HG03342 (cell line): ENCODE data around the gene TRIM72.
"Not testable (repeated sequence)": the region's sequence is repeated elsewhere in the genome, so short reads cannot be mapped to it uniquely, and the experiment has no call there.

ENCODE experiments used
- ATAC-seq: cut with Tn5 transposase; IDR thresholded peaks from one replicate; pipeline ENCODE4 v1.9.1; 2021; ENCODE audit warnings: mild to moderate bottlenecking, moderate library complexity; ENCODE audit not compliant: unreplicated experiment

The TRIM72 gene

DNA sequence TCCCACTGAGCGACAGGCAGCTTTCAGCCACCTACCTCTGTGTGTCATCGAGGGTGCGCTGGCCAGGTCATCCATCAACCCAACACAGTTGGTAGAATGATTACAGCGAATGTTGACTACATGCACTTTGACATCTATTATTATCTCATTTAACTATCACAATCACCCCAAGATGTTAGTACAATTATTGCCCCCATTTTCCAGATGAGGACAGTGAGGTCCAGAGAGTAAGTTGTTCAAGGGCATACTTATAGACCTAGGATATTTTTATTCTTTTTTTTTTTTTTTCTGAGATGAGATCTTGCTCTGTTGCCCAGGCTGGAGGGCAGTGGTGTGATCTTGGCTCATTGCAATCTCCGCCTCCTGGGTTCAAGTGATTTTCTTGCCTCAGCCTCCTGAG lies 37.5 kb downstream of the TRIM72 start:
- ATAC-seq, result no peak

DNA sequence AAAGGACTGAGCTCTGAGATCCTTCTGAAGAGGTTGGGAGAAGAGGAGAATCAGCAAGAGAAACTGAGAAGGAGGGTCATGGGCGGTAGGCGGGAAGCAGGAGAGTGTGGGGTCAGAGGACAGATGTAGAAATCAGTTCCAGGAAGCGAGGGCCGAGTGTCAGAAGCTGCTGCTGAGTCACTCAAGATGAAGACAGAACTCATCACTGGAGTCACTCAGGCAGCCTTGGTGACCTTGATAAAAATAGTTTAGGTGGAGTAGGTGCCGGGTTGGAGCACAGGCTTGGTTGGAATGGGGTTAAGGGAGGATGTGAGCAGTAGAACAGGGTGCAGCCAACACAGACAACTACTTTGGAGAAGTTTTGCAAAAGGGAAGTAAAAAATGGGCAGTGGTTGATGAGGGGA lies 39.7 kb downstream of the TRIM72 start:
- ATAC-seq, result no peak

DNA sequence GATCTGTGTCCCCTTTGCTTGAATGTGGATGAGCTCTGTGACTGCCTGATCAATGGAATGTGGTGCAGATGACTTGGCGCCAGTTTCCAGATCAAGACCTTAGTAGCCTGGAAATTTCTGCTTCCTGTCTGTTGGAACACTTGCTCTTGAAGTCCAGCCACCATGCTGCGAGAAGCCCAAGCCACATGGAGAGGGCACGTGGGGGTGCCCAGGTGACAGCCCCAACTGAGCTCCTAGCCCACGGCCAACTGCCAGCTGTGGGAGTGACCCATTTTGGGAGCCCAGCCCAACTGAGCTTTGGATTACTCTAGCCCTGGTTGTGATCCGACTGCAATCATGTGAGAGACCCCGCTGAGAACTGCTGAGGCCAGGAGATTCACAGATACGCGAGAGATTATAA lies 42.5 kb downstream of the TRIM72 start:
- ATAC-seq, result no peak

DNA sequence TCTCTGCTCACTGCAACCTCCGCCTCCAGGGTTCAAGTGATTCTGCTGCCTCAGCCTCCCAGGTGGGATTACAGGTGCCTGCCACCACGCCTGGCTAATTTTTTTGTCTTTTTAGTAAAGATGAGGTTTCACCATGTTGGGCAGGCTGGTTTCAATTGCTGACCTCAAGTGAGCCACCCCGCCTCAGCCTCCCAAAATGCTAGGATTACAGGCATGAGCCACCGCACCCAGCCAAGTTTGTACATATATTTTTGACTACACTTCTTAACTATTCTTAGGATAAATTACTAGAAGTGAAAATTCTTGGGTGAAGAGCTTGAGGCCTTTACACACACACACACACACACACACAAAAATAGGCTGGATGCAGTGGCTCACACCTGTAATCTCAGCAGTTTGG lies 44.4 kb downstream of the TRIM72 start:
- ATAC-seq, result no peak

DNA sequence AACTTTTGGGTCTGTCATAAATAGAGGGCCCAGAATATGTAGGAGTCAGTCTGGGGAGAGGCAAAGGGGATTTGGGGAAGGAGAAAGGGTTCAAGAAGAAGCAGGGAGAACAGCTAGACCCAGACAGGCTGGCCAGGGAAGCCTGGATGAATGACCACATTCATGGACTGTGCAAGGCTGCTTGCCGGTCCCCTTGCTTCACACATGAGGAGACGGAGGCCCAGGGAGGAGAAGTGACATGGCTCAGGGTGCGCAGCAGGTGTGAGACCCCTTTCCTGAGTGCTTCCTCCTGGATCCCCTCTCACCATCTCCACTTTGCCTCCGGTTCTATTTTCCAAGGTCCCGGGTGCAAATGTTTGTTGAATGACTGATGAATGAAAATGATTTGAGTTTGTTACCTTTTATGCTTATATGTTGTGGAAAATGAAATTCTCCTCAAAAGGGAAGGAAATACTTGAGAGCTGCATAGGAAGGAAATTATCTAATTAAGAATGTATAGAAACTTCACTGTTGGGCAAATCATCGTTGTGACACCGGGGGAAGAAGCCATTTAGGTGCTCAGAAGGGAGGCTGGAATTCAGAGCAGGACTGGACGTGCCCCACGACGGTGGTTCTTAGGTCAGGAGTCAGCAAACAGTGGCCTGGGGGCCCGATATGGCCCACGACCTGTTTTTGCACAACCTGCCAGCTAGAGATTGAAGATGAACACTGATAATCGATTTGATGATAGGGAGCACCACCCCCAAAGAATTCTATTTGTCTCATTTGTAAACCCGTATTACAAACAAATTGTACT lies 46.4 kb downstream of the TRIM72 start:
- ATAC-seq, result no peak

DNA sequence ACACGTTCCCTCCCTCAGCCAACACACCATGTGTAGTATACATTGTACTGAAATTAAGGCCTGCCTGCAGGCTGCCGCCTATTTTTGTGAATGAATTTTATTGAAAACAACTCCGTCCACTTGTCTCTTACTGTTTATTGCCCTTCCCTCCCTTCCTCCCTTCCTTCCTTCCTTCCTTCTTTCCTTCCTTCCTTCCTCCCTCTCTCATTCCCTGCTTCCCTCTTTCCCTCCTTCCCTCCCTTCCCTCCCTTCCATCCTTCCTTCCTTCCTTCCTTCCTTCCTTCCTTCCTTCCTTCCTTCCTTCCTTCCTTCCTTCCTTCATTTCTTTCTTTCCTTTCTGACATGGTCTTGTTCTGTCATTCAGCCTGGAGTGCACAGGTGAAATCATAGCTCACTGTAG lies 48.2 kb downstream of the TRIM72 start:
- ATAC-seq, result no peak

DNA sequence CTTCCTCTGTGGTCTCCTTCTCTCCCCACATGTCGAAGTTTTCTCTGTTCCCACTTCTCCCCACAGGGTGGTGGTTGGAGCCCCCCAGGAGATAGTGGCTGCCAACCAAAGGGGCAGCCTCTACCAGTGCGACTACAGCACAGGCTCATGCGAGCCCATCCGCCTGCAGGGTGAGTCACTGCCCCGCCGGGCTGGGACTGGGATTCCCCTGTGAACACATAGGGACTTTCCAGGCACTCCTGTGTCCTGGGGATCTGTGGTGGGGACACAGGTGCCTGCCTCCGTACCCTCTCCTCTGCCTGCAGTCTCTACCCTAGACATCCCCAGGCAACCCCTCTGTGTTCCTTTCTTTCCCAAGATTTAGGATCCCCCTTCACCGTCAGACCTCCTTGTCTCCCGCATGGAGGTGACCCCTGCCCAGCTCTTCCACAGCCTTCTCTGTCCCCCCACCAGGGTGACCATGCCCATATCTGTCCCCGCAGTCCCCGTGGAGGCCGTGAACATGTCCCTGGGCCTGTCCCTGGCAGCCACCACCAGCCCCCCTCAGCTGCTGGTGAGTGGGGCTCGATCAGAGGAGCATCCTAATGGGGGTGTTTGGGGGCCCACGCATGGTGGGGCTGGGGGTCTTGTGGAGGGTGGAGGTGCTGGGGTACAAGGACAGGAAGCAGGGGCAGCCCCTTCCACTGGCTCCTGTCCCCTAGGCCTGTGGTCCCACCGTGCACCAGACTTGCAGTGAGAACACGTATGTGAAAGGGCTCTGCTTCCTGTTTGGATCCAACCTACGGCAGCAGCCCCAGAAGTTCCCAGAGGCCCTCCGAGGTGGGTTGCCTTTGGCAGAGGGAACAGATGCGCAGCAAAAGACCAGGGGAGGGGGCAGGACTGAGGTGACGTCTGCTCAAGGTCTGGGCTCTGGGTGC lies 51.7 kb downstream of the TRIM72 start:
- peak; percentile 88 for ATAC-seq

DNA sequence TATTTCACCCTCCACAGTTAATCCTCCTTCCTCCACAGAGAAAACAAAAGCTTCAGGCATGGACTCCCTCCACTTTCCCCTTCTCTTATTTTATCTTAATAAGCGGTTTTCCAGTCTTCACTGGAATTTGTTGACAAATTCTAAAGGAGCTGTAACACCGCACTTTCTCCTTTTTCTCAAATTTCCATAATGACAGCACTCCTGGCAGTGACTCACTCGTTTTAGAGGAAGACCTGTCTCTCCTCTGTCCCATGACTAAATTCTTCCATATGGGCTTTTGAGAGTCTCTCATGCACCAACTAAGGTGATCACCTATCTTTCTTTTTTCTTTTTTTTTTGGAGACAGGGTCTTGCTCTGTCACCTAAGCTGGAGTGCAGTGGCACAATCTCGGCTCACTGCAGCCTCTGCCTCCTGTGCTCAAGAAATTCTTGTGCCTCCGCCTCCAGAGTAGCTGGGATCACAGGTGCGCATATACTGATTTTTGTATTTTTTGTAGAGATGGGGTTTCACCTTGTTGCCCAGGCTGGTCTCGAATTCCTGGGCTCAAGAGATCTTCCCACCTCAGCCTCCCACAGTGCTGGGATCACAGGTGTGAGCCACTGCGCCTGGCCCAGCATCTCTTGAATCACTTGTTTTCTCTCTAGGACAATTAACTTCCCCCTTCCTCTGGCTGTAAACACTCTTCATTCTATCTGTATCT lies 53.6 kb downstream of the TRIM72 start:
- no peak for ATAC-seq

DNA sequence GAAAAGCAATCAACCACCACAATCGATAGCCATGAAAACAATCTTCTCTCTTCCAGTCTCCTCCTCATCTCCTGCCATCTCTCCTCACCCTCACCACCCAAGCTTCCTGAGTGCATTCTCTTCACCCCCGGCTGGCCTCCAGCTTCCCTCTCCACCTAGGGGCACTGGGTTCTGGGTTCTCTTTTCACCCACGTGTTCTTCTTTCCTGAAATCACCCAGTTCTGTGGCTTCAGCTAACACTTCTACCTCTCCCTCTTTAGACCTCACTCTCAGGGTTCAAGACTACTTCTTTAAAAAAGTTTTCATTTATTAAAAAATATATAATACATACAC lies 54.1 kb downstream of the TRIM72 start:
- ATAC-seq, result no peak

DNA sequence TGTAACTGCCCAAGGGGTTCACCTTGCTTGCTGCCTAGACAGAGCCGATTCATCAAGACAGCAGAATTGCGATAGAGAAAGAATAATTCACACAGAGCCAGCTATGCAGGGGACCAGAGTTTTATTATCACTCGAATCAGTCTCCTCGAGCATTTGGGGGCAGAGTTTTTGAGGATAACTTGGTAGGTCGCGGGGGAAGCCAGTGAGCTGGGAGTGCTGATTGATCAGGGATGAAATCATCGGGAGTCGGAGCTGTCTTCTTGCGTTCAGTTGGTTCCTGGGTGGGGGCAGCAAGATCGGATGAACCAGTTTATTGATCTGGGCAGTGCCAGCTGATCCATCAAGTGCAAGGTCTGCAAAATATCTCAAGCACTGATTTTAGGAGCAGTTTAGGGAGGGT lies 55.0 kb downstream of the TRIM72 start:
- no peak for ATAC-seq

DNA sequence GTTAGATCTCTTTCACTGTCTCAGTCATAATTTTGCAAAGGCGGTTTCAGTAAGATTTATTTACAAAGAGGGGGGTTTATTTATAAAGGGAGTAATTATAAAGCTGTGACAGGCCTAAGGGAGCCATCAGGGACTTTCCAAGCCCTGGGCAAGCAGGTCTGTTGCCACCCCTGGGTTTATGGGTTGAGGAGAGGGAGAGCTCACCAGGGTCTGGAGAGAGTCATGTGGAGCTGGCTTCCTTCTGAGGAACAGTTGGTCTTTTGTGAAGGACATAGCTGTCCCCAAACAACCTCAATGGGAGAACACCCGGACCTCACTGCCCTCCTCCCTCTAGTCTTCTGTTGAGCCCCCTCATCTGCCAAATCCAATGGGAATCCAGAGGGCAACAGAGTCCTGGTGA lies 55.6 kb downstream of the TRIM72 start:
- ATAC-seq, result no peak

DNA sequence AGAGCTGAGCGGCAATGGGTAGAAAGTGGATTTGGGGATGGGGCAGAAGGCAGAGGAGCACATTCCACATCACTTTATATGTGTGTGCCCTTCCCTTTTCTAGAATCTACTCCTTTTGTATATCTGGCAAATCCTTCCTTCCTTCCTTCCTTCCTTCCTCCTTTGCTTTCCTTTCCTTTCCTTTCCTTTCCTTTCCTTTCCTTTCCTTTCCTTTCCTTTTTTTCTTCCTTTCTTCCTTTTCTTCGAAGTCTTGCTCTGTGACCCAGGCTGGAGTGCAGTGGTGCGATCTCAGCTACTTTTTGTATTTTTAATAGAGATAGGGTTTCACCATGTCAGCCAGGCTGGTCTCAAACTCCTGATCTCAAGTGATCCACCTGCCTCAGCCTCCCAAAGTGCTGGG lies 56.1 kb downstream of the TRIM72 start:
- ATAC-seq, result not testable (repeated sequence)

DNA sequence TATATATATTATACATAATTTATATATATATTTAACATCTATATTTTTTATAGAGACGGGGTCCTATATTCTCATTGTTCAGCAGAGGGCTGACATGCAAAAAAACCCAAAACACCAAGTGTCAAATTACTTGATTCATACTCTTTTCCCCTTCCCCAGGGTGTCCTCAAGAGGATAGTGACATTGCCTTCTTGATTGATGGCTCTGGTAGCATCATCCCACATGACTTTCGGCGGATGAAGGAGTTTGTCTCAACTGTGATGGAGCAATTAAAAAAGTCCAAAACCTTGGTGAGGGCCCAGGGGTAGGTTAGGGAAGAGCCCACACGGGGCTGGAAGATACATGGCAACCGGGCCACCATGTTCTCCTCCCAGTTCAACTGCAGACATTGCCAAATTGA lies 56.9 kb downstream of the TRIM72 start:
- ATAC-seq, result no peak

DNA sequence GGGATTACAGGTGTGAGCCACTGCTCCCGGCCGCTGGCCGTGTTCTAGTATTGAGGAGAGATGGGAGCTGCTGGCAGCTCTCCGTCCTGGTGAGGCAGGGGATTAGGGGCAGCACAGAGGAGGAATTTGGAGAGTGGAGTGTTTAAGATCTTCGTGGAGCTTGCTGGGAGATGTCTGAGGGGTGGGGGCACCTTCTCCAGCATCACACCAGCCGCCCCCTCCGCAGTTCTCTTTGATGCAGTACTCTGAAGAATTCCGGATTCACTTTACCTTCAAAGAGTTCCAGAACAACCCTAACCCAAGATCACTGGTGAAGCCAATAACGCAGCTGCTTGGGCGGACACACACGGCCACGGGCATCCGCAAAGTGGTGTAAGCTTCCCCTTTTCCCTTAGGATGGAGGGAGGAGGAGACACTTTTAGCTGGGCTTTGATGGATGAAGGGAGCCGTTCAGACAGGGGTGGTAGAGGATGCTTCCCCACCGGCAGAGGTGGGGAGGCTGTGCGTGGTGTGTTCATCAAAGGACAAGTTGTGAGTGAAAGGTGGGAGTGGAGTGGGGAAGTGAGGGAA lies 57.8 kb downstream of the TRIM72 start:
- ATAC-seq, result no peak

DNA sequence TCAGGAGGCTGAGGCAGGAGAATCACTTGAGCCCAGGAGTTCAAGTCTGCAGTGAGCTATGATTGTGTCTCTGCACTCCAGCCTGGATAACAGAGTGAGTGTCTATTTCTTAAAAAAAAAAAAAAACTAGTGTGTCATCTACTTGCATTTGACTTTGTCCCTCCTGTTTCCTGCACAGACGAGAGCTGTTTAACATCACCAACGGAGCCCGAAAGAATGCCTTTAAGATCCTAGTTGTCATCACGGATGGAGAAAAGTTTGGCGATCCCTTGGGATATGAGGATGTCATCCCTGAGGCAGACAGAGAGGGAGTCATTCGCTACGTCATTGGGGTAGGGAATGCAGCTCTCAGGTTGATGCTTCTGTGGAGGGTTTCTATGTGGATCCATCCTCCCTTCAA lies 59.3 kb downstream of the TRIM72 start:
- ATAC-seq, result no peak

DNA sequence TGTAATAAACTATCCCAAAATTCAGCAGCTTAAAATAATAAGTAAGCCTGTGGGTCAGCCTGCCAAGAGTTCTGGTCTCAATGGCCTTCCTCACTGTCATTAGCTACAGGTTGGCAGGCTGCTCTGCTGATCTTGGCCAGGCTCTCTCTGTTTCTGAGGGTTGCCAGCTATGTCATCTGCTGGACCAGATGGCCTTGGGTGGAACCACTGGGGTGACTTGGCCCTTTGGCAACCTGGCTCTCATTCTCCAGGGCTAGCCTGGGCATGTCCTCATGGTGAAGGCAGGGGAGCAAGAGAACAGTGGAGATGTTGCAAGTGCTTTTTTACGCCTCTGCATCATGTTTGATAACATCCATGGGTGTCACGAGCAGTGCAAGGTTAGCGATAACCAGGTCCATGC lies 59.8 kb downstream of the TRIM72 start:
- ATAC-seq, result no peak

DNA sequence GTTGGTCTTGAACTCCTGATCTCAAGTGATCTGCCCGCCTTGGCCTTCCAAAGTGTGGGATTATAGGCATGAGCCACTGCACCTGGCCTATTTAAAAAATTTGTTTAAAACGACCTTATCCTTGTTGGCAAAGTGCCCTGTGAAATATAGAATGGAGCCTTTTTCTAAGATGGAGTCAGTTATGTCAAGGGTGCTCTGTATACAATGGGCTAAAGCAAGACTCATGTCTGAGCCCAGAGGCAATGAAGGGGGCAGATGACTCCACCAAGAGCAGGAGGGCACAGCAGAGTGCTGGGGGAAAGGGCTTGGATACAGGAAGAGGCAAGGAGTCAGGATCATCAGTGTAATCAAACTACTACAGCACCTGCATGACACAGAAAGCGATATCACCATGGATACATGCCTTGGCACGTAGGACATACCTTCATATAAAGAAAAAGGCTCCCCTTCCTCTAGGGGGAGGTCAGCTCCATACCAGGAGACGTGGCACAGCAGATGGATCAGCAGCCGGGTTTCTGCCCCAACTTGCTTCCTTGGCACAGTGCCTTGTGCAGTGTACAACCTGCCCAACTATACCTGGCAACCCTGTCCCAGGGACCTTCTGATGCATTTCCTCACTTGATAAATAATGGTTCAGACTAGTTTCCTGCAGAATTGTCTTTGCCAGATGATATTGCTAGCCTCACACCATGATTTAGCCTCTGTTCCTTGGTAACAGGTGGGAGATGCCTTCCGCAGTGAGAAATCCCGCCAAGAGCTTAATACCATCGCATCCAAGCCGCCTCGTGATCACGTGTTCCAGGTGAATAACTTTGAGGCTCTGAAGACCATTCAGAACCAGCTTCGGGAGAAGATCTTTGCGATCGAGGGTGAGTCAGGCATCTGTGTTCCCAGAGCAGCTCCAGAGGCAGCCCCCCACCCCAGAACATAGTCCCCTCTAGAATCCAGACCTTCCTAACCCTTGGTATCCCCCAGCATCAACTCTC lies 61.2 kb downstream of the TRIM72 start:
- ATAC-seq, result no peak

DNA sequence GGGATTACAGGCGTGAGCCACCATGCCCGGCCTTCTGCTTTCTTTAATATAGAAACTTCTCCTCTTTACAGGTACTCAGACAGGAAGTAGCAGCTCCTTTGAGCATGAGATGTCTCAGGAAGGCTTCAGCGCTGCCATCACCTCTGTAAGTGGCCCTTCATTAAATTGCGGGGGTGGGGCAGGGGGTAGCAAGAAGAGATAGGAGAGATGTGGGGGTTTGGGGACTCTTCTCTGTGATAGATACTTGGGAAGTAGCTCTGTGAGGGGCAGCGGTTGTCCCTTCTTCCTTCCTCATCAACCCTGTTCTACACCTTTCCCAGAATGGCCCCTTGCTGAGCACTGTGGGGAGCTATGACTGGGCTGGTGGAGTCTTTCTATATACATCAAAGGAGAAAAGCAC lies 62.7 kb downstream of the TRIM72 start:
- ATAC-seq, result no peak

DNA sequence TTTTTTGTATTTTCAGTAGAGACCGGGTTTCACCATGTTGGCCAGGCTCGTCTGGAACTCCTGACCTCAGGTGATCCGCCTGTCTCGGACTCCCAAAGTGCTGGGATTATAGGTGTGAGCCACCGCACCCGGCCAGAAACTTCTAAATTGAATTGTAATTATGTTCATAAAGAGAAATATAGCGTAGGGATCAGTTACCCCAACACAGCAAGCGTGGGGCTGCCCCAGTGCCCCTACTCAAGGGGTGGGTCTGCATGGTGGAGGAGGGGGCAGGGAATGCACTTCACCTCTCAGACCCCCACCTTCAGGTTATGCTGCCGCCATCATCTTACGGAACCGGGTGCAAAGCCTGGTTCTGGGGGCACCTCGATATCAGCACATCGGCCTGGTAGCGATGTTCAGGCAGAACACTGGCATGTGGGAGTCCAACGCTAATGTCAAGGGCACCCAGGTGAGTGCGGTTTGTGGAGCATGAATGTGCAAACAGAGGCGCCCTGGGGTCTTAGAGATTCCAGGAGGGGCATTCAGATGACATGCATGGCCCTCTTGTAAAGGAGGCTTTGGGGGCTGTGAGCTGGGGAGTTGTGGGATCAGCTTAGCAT lies 63.8 kb downstream of the TRIM72 start:
- ATAC-seq, result no peak

DNA sequence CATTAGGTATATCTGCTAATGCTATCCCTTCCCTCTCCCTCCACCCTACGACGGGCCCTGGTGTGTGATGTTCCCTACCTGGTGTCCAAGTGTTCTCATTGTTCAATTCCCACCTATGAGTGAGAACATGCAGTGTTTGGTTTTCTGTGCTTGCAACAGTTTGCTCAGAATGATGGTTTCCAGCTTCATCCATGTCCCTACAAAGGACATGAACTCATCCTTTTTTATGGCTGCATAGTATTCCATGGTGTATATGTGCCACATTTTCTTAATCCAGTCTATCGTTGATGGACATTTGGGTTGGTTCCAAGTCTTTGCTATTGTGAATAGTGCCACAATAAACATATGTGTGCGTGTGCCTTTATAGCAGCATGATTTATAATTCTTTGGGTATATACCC lies 64.9 kb downstream of the TRIM72 start:
- not testable (repeated sequence) for ATAC-seq
